ENCODE results near the gene NAA80. TPM values are rescaled to one million over a fixed set of nuclear protein-coding genes. Genes with fewer than 3 reads are reported as not detected.
A peak's percentile ranks its signal among the peaks of the same experiment; 100 is the strongest.

NAA80 gene
- total RNA-seq, 1 donor from 2014 or later: 16.2 TPM

GRCh38 chr3:50334339-50335075 lies 35.3 kb upstream of the NAA80 start:
- Mint-ChIP-seq H3K4me3 (ENCODE audit: unreplicated experiment) (peak overlapping the region; percentile 37), H3K9me3 (ENCODE audit: unreplicated experiment) (no peaks in the 10 kb centered on the region), H3K27ac (ENCODE audit: unreplicated experiment) (peak overlapping the region; percentile 65), H3K4me1 (ENCODE audit: unreplicated experiment) (peaks cover 46% of the 10 kb centered on the region), H3K36me3 (ENCODE audit: unreplicated experiment) (peaks cover 8% of the 10 kb centered on the region), H3K27me3 (ENCODE audit: unreplicated experiment) (no peaks in the 10 kb centered on the region)
- no peak for DNase-seq (ENCODE audit: extremely low spot score, unreplicated experiment)
- TF ChIP-seq CTCF (IDR thresholded peaks at IDR 0.05): no peak

- no peak for DNase-seq (ENCODE audit: extremely low spot score, unreplicated experiment)
- Mint-ChIP-seq H3K27ac (ENCODE audit: unreplicated experiment) (peak overlapping the region; percentile 47), H3K27me3 (ENCODE audit: unreplicated experiment) (no peaks in the 10 kb centered on the region), H3K4me3 (ENCODE audit: unreplicated experiment) (no peak overlapping the region), H3K4me1 (ENCODE audit: unreplicated experiment) (peaks cover 39% of the 10 kb centered on the region), H3K36me3 (ENCODE audit: unreplicated experiment) (peaks cover 8% of the 10 kb centered on the region), H3K9me3 (ENCODE audit: unreplicated experiment) (no peaks in the 10 kb centered on the region)
- no peak for TF ChIP-seq CTCF (IDR thresholded peaks at IDR 0.05)
Measured at GRCh38 chr3:50333744-50334328, 34.6 kb upstream of the NAA80 start.

- peaks cover 42% of the 10 kb centered on the region for H3K4me1 Mint-ChIP-seq (ENCODE audit: unreplicated experiment)
- H3K27ac Mint-ChIP-seq (ENCODE audit: unreplicated experiment): no peak overlapping the region
Measured at GRCh38 chr3:50331364-50331907, 32.2 kb upstream of the NAA80 start.

GRCh38 chr3:50330330-50330729 lies 31.1 kb upstream of the NAA80 start:
- H3K4me3 Mint-ChIP-seq (ENCODE audit: unreplicated experiment): no peak overlapping the region

More at GRCh38 chr3:50331364-50331907, 32.2 kb upstream of the NAA80 start:
- DNase-seq (ENCODE audit: extremely low spot score, unreplicated experiment): no peak
- Mint-ChIP-seq H3K9me3 (ENCODE audit: unreplicated experiment) (no peaks in the 10 kb centered on the region), H3K36me3 (ENCODE audit: unreplicated experiment) (peaks cover 8% of the 10 kb centered on the region), H3K4me3 (ENCODE audit: unreplicated experiment) (no peak overlapping the region), H3K27me3 (ENCODE audit: unreplicated experiment) (no peaks in the 10 kb centered on the region)
- TF ChIP-seq CTCF (IDR thresholded peaks at IDR 0.05): no peak

More at GRCh38 chr3:50330330-50330729, 31.1 kb upstream of the NAA80 start:
- peaks cover 8% of the 10 kb centered on the region for H3K36me3 Mint-ChIP-seq (ENCODE audit: unreplicated experiment)
- no peak overlapping the region for H3K27ac Mint-ChIP-seq (ENCODE audit: unreplicated experiment)
- DNase-seq (ENCODE audit: extremely low spot score, unreplicated experiment): no peak
- no peak for TF ChIP-seq CTCF (IDR thresholded peaks at IDR 0.05)
- H3K9me3 Mint-ChIP-seq (ENCODE audit: unreplicated experiment): no peaks in the 10 kb centered on the region
- no peaks in the 10 kb centered on the region for H3K27me3 Mint-ChIP-seq (ENCODE audit: unreplicated experiment)
- H3K4me1 Mint-ChIP-seq (ENCODE audit: unreplicated experiment): peaks cover 31% of the 10 kb centered on the region
